K562 (cell line): Measurements from ENCODE around the gene MYBPH. TPM values are rescaled to one million over a fixed set of nuclear protein-coding genes. Genes with fewer than 3 reads are reported as not detected.
A peak's percentile ranks its signal among the peaks of the same experiment; 100 is the strongest.

Experiments
- ATAC-seq: fragments of 200-7000 bp; cut with Tn5 transposase; 3 replicates; pipeline ENCODE4 v1.9.1; 2020; ENCODE audit warnings: moderate library complexity
- BruUV-seq: library from RNA; stranded (reverse); fragments of 400-500 nt; replicated peaks from 2 replicates; lab custom pipeline; 2021; lab: Mats Ljungman, UMichigan
- CTCF ChIA-PET: fragments of 300-600 bp; formaldehyde crosslinking; extraction: SDS; loops from one replicate; lab custom pipeline; 2021; ENCODE audit warnings: low intra/inter-chr PET ratio; lab: Yijun Ruan, JAX
- POLR2A ChIA-PET: fragments of 300-600, 350-650 bp; sonication (Branson Sonifier 250); formaldehyde crosslinking; extraction: SDS; loops from one replicate; lab custom pipeline; 2021; ENCODE audit warnings: antibody characterized with exemption, inconsistent platforms; lab: Yijun Ruan, JAX
- DNase-seq, 4 experiments: peaks; one replicate each; pipeline versions ENCODE4 v3.0.0 to v3.0.0-alpha.2; 2011 to 2018; ENCODE audit warnings: low spot score in 3 of 4, mixed read lengths in 3 of 4; ENCODE audit errors: extremely low read depth in 1 of 4
- FAIRE-seq: peaks from 2 replicates; lab custom pipeline; 2011; peaks lifted over from hg19 to GRCh38; lab: Jason Lieb, UNC
- H2AFZ ChIP-seq: 2 replicates; pipeline ENCODE4 v1.6.0; 2011; ENCODE audit warnings: low read depth, low read length, control low read depth, inconsistent platforms
- H3K27ac ChIP-seq: fragments of 200-600 bp; 3 replicates; pipeline ENCODE4 v1.8.0; 2011; ENCODE audit warnings: low read depth, mild to moderate bottlenecking, control low read depth, inconsistent platforms, low read length, moderate library complexity, mixed read lengths; ENCODE audit errors: extremely low read depth
- H3K27me3 ChIP-seq, 2 experiments: fragments of 300-600 bp in 1 of 2; 2 replicates in 1 of 2; 3 replicates in 1 of 2; pipeline versions ENCODE4 v1.6.0 to v1.8.0; 2011; ENCODE audit warnings: inconsistent platforms in 2 of 2, low read length in 2 of 2, mild to moderate bottlenecking in 1 of 2, mixed read lengths in 1 of 2, moderate library complexity in 1 of 2; ENCODE audit not compliant: control insufficient read depth in 2 of 2, insufficient read depth in 2 of 2
- H3K36me3 ChIP-seq: fragments of 300-600 bp; 3 replicates; pipeline ENCODE4 v1.8.0; 2011; ENCODE audit warnings: mild to moderate bottlenecking, low read length, inconsistent platforms; ENCODE audit not compliant: control insufficient read depth, insufficient read depth
- H3K4me1 ChIP-seq, 2 experiments: fragments of 200-600 bp in 1 of 2; replicated peaks in 1 of 2; 2 replicates in 1 of 2; 3 replicates in 1 of 2; pipeline versions ENCODE4 v1.5.1 to v1.8.0; 2011; ENCODE audit warnings: inconsistent platforms in 2 of 2, low read length in 2 of 2, mild to moderate bottlenecking in 1 of 2, mixed read lengths in 1 of 2, moderate library complexity in 1 of 2; ENCODE audit not compliant: control insufficient read depth in 2 of 2, insufficient read depth in 2 of 2
- H3K4me2 ChIP-seq: 2 replicates; pipeline ENCODE4 v1.6.1; 2011; ENCODE audit warnings: low read length, control low read depth, inconsistent platforms, mixed read lengths; ENCODE audit not compliant: insufficient read depth
- H3K4me3 ChIP-seq: fragments of 200-600 bp; sonication (generic), shearing (Covaris generic); 2 replicates; pipeline ENCODE4 v1.5.1; 2016; ENCODE audit warnings: control low read depth, inconsistent platforms
- H3K79me2 ChIP-seq: fragments of 200-600 bp; 3 replicates; pipeline ENCODE4 v1.8.0; 2011; ENCODE audit warnings: low read length, inconsistent platforms; ENCODE audit not compliant: control insufficient read depth, insufficient read depth
- H3K9ac ChIP-seq, 2 experiments: 2 replicates each; pipeline versions ENCODE4 v1.6.0 to v1.6.1; 2011; ENCODE audit warnings: low read depth in 2 of 2, low read length in 2 of 2, control low read depth in 1 of 2, inconsistent platforms in 1 of 2, mild to moderate bottlenecking in 1 of 2, mixed read lengths in 1 of 2; ENCODE audit not compliant: insufficient read depth in 1 of 2
- H3K9me1 ChIP-seq: one replicate; pipeline ENCODE4 v1.6.0; 2011; ENCODE audit warnings: inconsistent platforms, mild to moderate bottlenecking, low read length, moderate library complexity; ENCODE audit not compliant: control insufficient read depth, insufficient read depth
- H3K9me3 ChIP-seq: replicated peaks from 2 replicates; pipeline ENCODE4 v1.5.1; 2011; ENCODE audit warnings: low read depth, low read length, inconsistent platforms; ENCODE audit not compliant: control insufficient read depth, insufficient read depth
- H4K20me1 ChIP-seq: replicated peaks from 2 replicates; pipeline ENCODE4 v1.6.1; 2011; ENCODE audit warnings: low read length, inconsistent platforms, mixed read lengths; ENCODE audit not compliant: control insufficient read depth, insufficient read depth
- ASH1L ChIP-seq: fragments of 450-650 bp; IDR thresholded peaks from 2 replicates; pipeline ENCODE4 v1.6.1; 2018; ENCODE audit warnings: borderline replicate concordance, mild to moderate bottlenecking, low read depth; ENCODE audit not compliant: partially characterized antibody
- DDX20 ChIP-seq: fragments of 450-650 bp; IDR thresholded peaks from 2 replicates; pipeline ENCODE4 v1.6.1; 2016; ENCODE audit warnings: missing genetic modification characterization, low read depth, mild to moderate bottlenecking, missing compliant biosample characterization, moderate library complexity
- HDAC2 ChIP-seq: fragments of 450-650 bp; IDR thresholded peaks from 2 replicates; pipeline ENCODE4 v1.6.1; 2016; ENCODE audit warnings: mild to moderate bottlenecking
- MAFK ChIP-seq: IDR thresholded peaks from 2 replicates; pipeline ENCODE4 v1.6.1; 2011; ENCODE audit warnings: low read length, improper control_type of control experiment
- NFIC ChIP-seq: fragments of 450-650 bp; IDR thresholded peaks from 2 replicates; pipeline ENCODE4 v1.6.1; 2017; ENCODE audit warnings: mild to moderate bottlenecking, inconsistent platforms
- RHOXF2B ChIP-seq: fragments of 250-450 bp; sonication (Bioruptor Pico); conservative IDR thresholded peaks from 2 replicates; pipeline ENCODE4 v1.5.1; 2021
- SMARCC2 ChIP-seq: fragments of 450-650 bp; IDR thresholded peaks from 2 replicates; pipeline ENCODE4 v1.6.1; 2017; ENCODE audit warnings: antibody characterized with exemption, moderate library complexity, mild to moderate bottlenecking, low read depth
- ZEB2 ChIP-seq: fragments of 450-650 bp; IDR thresholded peaks from 2 replicates; pipeline ENCODE4 v1.6.1; 2016
- ZSCAN29 ChIP-seq: fragments of 450-650 bp; IDR thresholded peaks from 2 replicates; pipeline ENCODE4 v1.6.1; 2017
- WGBS: fragments of 100-300 bp; shearing (Covaris generic); methylation state at CpG from one replicate; pipeline ENCODE4 v1.1.6; 2016; ENCODE audit warnings: low coverage, mixed read lengths; ENCODE audit not compliant: insufficient coverage; ENCODE audit errors: missing lambda C conversion rate; 5-methylcytosine and 5-hydroxymethylcytosine counted together
- in situ Hi-C: fragments of 300-500 bp; cut with MboI; formaldehyde crosslinking; loops from 4 replicates; pipeline ENCODE4 v1.15.0; 2018; ENCODE audit warnings: inconsistent platforms, mixed read lengths
- intact Hi-C: fragments of 100-400 bp; cut with micrococcal nuclease; formaldehyde crosslinking; loops from 2 replicates; pipeline ENCODE4 v1.14.2; 2022
- polyA plus RNA-seq, 8 experiments: library from polyadenylated mRNA; depleted of rRNA in 4 of 8; stranded (reverse) in 5 of 8; unstranded in 3 of 8; fragments of >200 nt; fragmentation: Nextera tagmentation in 2 of 8; fragmentation: Illumina TruSeq in 1 of 8; extraction: Ambion mirVana in 2 of 8; extraction: Trizol in 1 of 8; gene quantifications; 2 replicates each; pipeline versions ENCODE4 v1.2.1 to v1.2.3, GENCODE V29; 2011 to 2014; ENCODE audit warnings: inconsistent platforms in 1 of 8, missing spikeins in 1 of 8
- total RNA-seq, 7 experiments: library from RNA; depleted of rRNA in 6 of 7; stranded (reverse); fragments of >200 nt in 6 of 7; fragmentation: Illumina TruSeq in 2 of 7; extraction: Trizol in 2 of 7; gene quantifications; 2 replicates each; pipeline versions ENCODE4 v1.2.1 to v1.2.3, GENCODE V29; 2011 to 2021; ENCODE audit warnings: low replicate concordance in 1 of 7

The MYBPH gene
- total and polyA plus RNA-seq, 9 of the 15 experiments (the other 6 are each of a cell fraction or from before 2014, with no cell fraction given): 0.13 TPM; not detected in 8

DNA sequence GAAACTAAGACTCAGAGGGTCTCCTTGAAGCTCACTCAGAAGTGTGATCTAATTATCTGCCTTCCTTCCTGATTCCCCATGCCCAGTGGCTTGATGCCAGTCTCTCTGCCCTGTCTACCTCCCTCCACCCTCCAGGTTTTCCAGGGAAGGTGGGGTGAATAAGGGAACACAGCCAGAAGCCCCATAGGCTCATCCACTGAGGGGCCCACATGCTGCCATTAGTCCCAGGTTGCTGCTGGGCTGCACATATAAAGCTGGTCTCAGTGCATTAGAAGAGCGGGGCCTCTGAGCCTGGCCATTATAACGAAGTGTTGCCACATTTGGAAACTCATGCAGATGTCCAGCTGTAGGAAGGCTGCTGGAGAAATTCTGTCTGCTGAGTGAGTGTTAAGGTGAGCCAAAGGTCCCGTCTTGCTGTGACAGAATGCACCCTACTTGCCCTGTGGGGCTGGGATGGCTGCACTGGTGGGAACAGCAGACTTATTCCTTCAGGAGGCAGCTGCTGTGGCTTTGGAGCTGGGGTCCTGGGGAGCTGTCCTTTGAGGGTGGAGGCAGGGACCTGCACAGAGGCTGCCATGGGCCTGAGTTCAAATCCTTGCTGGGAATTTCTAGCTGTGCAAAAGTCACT, 45.2 kb downstream of the MYBPH start (continued):
- TF ChIP-seq SMARCC2: no peak
- TF ChIP-seq MAFK: no peak
- TF ChIP-seq HDAC2: no peak
- no peak for TF ChIP-seq ZEB2
- no peak for TF ChIP-seq RHOXF2B (CRISPR knock-in tag)
- no peak for TF ChIP-seq ZSCAN29

DNA sequence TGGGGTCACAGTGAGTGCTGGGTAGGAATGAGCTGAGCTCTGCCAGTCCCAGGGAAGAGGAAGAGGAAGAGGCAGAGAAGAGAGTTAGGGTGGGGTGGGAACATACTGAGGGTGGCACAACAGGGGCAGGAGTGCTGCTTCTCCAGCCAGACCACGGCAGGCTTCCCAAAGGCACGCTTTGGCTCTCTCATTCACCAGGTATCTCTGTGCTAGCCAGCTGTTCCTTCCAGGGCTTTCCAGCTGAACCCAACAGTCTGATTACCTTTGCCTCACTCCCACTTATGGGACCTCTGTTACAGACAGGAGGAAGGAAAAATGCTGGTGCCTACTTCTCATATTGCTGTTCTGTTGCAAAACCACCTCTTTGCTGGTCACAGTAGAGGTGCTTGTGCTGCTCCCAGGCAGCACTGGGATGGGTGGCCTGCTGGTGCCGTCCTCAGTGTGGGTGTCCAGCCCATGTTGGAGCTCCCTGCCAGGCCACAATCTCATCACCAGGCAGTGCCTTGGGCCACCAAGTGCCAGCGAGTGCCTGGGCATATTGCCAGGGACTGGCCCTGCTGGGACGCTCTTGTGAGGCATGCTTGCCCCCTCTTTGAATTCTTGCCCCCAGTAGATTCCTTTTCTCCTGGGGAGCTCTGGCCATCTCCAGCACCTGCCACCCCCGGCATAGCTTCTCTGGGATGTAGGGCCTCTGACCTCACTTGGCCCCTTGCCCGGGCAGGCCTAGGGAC, 46.0 kb downstream of the MYBPH start:
- in situ Hi-C loops (no loop called here), intact Hi-C loops (no loop called here)
- no TSS peak for BruUV-seq
- WGBS: 0% methylated on average over 7 of the region's 7 CpGs
- no peaks in the 10 kb centered on the region for H3K36me3 ChIP-seq
- ATAC-seq (no peak), FAIRE-seq (no peak), DNase-seq (no peak)
- no peak overlapping the region for H3K27ac ChIP-seq
- 0 out of 2 replicates have a peak, but pooled peaks have one; percentile 9 for TF ChIP-seq NFIC
- TF ChIP-seq DDX20 (tag): no peak
- no peak for TF ChIP-seq ASH1L
- no peak overlapping the region for H3K9ac ChIP-seq
- no peak overlapping the region for H3K4me3 ChIP-seq
- H3K4me2 ChIP-seq: no peak overlapping the region
- H3K4me1 ChIP-seq: peaks cover 0 to 16% of the 10 kb centered on the region in 2 experiments; a peak in 2 of 5 replicates
- H3K9me1 ChIP-seq: no peaks in the 10 kb centered on the region
- H4K20me1 ChIP-seq: peaks cover 17% of the 10 kb centered on the region
- H2AFZ ChIP-seq: no peak overlapping the region
- ChIA-PET CTCF (no interaction called here), POLR2A (interaction anchor here (0.6 kb wide), 1 partner anchor 122 kb away, joined by 3 read pairs; no protein-coding TSS in a partner anchor)
- H3K79me2 ChIP-seq: no peaks in the 10 kb centered on the region
- H3K9me3 ChIP-seq: no peaks in the 10 kb centered on the region
- H3K27me3 ChIP-seq: peaks cover 5 to 82% of the 10 kb centered on the region in 2 experiments; a peak in 4 of 5 replicates
